Neural progenitor cell (in vitro differentiated cells): ENCODE results near the gene CROCC2.
A peak's percentile ranks its signal among the peaks of the same experiment; 100 is the strongest.

ENCODE experiments used
- EZH2 ChIP-seq: fragments of 200-600 bp; sonication (generic); IDR thresholded peaks from 2 replicates; pipeline ENCODE4 v1.6.1; 2017; ENCODE audit warnings: antibody characterized with exemption, mild to moderate bottlenecking, moderate library complexity
- TF ChIP-seq, protein P1 (sequence below): fragments of 200-600 bp; sonication (generic); IDR thresholded peaks from 2 replicates; pipeline ENCODE4 v1.5.1; 2017; ENCODE audit warnings: antibody characterized with exemption, mild to moderate bottlenecking

- TF ChIP-seq, protein P1, sequence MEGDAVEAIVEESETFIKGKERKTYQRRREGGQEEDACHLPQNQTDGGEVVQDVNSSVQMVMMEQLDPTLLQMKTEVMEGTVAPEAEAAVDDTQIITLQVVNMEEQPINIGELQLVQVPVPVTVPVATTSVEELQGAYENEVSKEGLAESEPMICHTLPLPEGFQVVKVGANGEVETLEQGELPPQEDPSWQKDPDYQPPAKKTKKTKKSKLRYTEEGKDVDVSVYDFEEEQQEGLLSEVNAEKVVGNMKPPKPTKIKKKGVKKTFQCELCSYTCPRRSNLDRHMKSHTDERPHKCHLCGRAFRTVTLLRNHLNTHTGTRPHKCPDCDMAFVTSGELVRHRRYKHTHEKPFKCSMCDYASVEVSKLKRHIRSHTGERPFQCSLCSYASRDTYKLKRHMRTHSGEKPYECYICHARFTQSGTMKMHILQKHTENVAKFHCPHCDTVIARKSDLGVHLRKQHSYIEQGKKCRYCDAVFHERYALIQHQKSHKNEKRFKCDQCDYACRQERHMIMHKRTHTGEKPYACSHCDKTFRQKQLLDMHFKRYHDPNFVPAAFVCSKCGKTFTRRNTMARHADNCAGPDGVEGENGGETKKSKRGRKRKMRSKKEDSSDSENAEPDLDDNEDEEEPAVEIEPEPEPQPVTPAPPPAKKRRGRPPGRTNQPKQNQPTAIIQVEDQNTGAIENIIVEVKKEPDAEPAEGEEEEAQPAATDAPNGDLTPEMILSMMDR, result no peak
- TF ChIP-seq EZH2, result peak; percentile 69
Measured at GRCh38 chr2:240998995-240999791, 93.1 kb downstream of the CROCC2 start.
